GM04504 (cell line): ENCODE data around the gene CHAF1A.

Experiments
- DNase-seq: peaks from one replicate; pipeline ENCODE4 v3.0.0-alpha.2; 2012; ENCODE audit warnings: low read depth

The CHAF1A gene

GRCh38 chr19:4380254-4380727, 22.1 kb upstream of the CHAF1A start:
- DNase-seq = no peak

- DNase-seq = no peak
Observed at GRCh38 chr19:4385291-4386040, 17.0 kb upstream of the CHAF1A start.

GRCh38 chr19:4386041-4386782, 16.2 kb upstream of the CHAF1A start:
- DNase-seq = no peak

- no peak for DNase-seq
Observed at GRCh38 chr19:4388337-4389063, 13.9 kb upstream of the CHAF1A start.

DNA sequence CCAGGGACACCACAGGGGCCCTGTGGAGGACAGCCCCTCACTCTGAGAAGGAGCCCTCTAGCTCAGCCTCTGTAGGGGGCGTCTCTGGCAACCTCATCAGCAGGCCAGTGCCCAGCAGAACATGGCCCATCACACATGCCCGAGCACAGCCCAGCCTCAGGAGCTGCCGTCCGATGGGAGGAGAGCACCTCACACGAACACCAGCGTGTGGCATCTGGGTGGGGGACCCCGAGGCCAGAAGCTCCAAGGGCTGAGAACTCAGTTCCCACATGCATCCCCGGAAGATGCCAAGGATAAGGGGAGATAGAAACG, 13.4 kb upstream of the CHAF1A start:
- DNase-seq = no peak

DNA sequence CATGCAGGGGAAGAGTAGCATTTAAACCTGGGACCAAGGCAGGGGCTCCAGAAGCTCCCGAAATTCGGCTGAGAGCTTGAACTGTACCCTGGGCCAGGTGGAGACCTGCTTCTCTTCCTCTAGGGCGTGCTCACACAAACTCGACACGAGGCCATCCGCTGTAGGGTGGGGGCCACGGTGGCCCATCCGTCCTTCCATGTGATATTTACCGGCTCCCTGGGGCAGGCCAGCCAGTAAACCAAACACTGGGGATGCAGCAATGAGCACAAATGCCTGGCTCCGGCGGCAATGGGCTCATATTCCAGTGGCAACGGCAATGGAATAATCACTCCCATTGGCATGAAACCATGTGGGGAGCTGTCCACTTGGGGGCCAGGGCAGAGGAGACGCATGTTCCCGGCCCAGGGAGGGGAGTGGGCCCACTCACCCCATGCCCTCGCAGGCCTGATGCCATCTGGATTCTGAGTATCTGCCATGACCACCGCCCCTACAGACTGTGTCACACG, 12.9 kb upstream of the CHAF1A start:
- DNase-seq = no peak

DNA sequence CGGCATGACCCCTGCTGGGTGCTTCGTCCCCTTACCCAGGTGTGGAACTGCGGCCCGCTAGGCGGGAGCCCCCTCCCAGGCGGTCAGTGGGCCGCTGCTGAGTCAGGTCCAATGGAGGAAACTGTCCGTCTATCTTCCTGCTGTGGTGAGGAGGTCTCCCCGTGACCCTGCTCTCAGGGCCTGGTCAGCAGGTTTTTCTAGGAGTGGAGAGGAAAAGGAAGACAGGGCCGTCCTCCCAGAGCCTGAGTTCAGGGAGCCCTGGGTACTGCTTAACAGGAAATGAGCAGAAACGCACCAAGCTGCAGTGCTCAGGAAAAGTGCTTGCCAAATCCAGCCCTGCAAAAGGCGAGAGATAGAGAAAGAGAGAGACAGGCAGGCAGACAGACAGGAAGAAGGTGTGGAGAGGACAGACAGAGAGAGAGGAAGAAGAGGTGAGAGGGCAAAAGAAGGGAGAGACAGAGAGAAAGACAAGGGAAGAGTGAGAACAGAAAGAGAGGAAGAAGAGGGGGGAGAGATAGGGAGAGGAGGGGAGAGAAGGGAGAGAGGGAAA, 12.3 kb upstream of the CHAF1A start:
- DNase-seq = no peak

- DNase-seq = no peak
Observed at GRCh38 chr19:4390567-4391305, 11.7 kb upstream of the CHAF1A start.

GRCh38 chr19:4391306-4391693, 11.1 kb upstream of the CHAF1A start:
- DNase-seq = no peak

DNA sequence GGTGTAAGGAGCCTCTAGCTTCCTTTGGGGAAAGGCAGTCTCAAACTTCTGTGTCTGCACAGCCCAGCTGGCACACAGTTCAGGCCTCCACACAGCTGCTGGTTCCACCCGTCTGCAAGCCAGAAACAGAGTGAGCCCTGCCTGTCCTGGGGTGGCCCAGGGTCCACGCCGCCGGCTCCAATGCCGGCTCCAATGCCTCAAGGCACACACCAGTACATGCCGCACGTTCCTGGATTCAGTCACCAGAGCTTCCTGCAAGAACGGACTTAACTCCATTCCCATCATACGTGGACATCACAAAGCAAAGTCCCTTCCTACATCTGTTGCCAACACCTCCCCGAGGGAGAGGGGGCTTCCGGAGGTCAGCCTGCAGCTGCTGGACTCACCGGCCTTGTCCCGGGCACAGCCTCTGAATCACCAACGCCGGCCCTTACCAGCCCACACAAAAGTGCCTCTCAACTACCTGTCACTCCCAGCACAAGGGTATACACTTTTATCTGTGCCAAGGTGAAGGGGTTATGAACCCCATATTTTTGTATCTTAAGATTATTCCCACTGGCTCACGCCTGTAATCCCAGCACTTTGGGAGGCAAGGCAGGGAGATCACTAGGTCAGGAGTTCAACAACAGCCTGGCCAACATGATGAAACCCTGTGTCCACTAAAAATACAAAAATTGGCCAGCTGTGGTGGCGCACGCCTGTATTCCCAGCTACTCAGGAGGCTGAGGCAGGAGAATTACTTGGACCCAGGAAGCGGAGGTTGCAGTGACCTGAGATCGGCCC, 10.5 kb upstream of the CHAF1A start:
- no peak for DNase-seq

GRCh38 chr19:4393947-4394590, 8.4 kb upstream of the CHAF1A start:
- DNase-seq = no peak

DNA sequence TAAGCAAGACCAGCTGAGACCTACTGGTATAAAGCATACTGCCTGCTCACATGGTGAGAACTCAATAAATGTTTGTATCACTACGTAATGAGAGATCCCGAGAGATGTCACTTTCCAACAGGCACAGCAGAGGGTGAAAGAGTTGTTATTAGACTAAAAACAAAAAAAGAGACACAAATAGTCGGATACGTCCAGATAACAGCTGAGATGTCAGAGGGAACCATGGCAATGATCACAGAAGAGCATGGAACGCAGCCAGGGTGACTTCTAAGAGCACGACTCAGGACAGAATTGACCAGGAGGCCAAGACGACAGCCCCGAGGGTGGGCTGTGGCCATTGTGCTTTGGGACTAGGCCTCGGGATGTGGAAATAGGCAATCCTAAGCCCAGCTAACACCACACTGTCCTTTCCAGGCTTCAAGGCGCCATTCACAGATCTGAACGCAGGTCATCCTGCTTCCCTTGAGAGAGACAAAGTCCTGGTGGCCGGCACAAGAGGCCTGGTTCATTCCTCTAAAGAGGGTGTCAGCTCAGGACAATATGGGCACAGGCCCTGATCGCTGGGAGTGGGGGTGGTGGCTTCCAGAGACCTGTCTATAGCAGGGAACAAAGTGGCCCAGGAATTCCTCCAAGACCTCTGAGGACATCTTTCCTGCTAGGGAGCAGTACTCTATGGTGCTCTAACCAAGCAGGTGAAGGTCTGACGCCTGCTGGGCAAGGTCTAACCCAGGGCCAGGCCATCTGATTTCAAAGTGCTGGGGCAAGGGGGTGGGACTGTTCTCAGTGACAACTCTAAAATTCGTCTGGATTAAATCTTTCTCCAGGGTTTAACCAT, 5.3 kb upstream of the CHAF1A start:
- DNase-seq = no peak

GRCh38 chr19:4399812-4400134, 2.7 kb upstream of the CHAF1A start:
- no peak for DNase-seq

DNA sequence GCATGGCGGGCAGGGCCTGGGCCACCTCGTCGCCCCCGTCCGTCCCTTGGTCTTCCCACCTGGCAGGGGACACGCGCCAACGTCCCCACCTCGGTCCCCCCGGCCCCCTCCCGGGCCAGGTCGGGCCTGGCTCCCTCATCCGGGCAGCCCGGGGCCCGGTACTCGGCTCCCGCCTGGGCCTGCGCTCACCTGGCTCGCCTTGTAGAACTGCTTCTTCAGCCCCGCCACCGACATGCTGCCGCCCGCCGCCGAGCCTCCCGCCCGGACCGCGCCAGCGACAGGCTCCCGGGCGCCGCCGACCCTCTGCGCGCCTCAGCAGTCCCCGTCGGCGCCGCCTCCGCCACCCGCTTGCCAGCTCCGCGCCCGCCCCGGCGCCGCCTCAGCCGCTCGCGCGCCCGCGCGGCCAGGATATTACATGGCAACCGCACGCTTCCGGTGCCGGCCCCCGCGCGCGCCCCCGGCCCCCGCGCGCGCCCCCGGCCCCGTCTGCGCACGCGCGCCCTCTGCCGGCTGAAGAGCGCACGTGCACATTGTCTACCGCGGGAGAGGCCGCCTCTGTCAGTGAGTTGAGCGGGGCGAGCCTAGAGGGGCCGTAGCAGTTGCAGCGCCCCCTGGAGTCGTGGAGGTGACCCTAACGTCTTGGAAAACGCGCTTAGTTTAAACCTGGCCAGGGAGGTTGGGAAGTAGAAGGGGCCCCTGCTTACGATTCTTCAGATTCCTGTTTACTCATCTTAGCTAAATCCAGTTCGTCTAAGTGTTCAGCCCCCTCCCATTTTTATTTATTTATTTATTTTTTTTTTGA, 2.1 kb upstream of the CHAF1A start, which contains the start of gene SH3GL1:
Gene SH3GL1 (minus strand): TSS at position 413 of the 802 bp plus-strand sequence. CDS start 179 bp downstream, at position 234.
- DNase-seq = peak; percentile 73

- DNase-seq = no peak
Observed at GRCh38 chr19:4401769-4402170, 670 bp upstream of the CHAF1A start.

DNA sequence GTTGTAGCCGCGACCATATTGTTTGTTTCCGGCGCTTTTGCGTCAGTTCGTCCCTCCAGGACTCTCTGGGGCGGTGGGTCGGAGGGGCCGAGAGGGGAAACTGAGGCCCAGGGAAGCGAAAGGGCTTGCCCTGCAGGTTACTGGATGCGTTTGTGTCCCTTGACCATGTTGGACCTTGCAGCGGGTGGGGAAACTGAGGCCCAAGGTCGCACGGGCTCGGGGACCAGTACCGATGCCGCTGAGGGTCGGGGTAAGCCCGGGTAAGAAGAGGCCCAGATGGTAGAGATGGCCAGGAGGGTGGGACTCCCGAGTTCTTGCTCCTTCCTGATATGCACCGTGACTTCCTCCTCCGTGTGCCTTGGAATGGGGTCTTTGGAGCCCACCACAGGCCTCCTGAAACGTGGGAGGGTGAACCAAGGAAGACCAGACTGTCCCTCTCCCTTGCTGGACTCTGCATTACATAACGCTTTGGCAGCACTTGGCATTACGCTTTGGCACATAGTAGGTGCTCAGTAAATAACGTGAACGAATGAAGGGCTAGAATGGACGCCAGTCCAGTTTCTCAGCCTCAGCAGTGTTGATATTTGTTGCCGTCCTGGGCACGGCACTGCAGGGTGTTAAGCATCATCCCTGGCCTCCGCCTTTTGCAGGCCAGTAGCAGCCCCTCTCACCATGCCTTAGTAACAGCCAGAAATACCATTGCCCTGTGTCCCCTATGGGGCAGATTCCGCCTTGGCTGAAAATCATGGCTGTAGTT, 743 bp downstream of the CHAF1A start:
- DNase-seq = no peak

- no peak for DNase-seq
Observed at GRCh38 chr19:4405977-4406376, 3.5 kb downstream of the CHAF1A start.

GRCh38 chr19:4406626-4407025, 4.2 kb downstream of the CHAF1A start:
- no peak for DNase-seq
